GM19372 (cell line): ENCODE results near the gene SYNE2.
"Not testable (repeated sequence)": the region's sequence is repeated elsewhere in the genome, so short reads cannot be mapped to it uniquely, and the experiment has no call there.

Experiments
- ATAC-seq: cut with Tn5 transposase; IDR thresholded peaks from one replicate; pipeline ENCODE4 v1.9.1; 2021; ENCODE audit warnings: mild to moderate bottlenecking, low read depth, moderate library complexity; ENCODE audit not compliant: unreplicated experiment

Gene SYNE2

DNA sequence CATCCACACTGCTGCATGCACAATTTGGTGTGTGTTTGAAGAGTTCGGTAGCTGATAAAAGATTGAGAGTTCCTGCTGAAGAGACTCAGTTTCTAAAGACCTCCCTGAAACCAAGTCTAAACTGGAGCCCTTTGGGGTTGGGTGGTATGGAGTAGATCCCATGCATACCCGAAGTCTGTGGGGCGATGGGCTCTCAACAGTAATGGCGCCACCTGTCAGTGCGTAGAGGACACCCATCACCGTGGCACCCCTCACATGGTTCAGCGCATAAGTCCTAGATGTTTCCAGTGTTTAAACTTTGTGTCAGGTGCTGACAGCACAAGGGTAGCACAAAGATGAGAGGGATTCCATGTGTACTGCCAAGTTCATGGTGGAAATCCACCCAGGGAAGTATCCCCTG, 355.5 kb downstream of the SYNE2 start:
- ATAC-seq, result no peak

DNA sequence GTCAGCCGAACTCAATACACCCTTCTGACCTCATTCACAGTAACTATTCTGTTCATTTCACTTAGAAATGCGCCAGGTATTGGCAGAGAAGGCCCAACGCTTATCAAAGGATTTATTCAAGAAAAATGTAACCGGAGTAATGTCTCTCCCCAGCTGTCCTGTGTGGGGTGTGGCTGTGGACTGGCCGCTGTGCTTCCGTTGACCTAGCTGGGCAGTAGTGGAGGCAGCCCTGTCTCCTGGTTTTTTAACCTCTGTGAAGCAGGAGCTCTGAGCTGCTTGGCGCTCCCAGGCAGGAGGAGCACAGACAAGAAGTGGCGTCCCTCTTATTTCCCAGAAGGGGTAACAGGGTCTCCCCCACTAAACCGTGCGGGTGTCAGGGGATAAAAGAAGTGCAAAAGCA, 356.2 kb downstream of the SYNE2 start:
- no peak for ATAC-seq

DNA sequence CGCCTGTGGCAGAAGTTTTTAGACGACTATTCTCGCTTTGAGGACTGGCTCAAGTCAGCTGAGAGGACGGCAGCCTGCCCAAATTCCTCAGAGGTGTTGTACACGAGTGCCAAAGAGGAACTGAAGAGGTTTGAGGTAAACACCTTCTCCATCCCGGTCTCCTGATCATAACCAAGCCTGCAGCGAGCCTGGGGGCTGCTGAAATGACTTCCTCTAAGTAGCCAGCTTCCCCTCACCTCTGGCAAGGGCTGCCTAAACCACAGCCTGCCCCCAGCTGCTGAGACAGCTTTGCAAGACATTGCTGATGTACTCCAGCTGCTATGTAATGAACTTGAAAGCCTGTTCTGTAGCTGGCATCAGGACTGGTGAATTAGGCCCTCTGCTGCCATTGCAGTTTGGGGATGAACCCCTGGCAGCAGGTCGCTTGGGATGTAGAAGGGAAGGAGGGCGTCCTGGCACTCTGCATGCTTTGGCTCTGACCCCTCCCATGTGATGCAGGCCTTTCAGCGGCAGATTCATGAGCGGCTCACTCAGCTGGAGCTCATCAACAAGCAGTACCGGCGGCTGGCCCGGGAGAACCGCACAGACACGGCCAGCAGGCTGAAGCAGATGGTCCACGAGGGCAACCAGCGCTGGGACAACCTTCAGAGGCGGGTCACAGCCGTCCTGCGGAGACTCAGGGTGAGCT, 356.8 kb downstream of the SYNE2 start:
- ATAC-seq, result no peak

DNA sequence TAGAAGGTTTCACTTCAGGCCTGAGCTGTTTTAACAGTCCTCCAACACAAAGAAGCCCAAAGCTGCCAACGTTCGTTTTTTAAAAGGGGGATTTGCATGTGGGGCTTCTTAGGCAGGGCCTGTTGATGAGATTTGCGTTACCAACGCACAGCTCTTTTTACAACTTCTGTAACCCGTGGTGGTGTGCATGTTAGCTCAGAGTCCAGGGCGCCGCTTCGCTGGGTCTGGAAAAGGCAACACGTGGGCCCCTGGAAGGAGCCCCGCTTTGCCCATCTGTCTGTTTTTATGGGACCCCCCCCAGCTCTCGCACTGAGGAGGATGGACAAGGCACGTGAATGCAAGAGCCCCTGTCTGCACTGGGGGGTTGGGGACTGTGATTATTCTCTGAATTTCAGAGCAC, 357.4 kb downstream of the SYNE2 start:
- ATAC-seq, result no peak

DNA sequence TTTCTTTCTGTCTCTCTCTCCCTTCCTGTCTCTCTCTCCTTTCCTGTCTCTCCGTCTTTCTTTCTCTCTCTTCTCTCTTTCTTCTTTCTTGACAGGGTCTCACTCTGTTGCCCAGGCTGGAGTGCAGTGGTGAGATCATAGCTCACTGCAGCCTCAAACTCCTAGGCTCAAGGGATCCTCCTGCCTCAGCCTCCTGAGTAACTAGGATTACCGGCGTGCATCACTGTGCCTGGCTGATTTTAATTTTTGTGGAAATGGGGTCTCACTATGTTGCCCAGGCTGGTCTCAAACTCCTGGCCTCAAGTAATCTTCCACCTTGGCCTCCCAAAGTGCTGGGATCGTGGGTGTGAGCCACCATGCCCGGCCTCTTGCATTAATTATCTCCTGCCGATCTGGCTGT, 358.1 kb downstream of the SYNE2 start:
- ATAC-seq, result not testable (repeated sequence)

DNA sequence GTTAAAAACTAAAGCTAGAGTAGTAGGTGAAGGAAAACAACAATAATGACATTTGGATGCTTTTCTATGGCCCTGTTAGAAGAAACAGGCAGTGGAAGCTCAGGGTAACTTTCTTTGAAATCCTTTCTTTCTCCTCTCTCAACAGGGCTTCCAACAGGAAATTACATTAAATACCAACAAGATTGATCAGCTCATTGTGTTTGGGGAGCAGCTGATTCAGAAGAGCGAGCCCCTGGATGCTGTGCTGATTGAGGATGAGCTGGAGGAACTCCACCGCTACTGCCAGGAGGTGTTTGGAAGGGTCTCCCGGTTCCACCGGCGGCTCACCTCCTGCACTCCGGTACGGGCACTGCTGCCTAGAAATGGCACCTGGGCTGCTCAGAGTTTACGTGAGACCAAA, 359.9 kb downstream of the SYNE2 start:
- ATAC-seq, result no peak

DNA sequence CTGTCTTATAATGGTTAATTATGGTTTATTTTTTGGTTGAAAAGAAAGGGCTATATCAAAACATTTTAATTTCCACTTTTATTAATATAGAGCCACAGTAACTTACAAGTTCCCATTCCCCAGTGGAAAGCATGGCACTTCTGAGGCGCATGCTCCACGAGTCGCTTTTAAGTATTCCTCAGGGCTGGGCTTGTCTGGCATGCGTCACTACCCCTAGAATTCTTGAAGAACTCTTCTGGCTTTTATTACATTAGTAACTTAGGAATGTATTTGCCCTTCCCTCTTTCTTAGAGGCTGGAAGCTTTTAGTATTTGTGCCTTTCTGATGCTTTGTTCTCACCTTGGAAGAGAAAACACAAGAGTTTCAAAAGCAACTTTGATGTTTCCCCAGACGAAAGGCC, 360.3 kb downstream of the SYNE2 start:
- no peak for ATAC-seq

DNA sequence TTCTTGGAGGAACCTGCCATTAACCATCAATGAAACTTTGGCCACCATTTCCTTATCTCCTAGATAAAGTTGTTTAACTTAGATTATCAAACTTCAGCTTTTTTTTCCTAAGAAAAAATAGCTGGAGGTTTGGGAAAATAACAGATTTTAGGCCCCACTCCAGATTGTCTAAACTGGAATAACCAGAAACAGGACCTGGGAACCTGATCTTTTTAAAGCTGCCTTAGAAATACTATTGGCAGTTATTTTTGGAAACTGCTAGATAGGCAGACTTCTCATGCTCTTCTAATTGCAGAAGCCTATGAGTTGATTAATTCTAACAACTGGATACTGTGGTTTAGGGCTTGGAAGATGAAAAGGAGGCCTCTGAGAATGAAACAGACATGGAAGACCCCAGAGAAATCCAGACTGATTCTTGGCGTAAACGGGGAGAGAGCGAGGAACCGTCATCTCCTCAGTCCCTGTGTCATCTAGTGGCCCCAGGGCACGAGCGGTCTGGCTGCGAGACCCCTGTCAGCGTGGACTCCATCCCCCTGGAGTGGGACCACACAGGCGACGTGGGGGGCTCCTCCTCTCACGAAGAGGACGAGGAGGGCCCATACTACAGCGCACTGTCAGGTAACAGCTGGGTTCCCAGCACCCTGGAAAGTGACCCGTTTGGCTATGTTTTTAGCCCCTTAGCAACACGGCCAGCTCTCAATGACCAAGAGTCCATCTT, 361.2 kb downstream of the SYNE2 start:
- no peak for ATAC-seq

DNA sequence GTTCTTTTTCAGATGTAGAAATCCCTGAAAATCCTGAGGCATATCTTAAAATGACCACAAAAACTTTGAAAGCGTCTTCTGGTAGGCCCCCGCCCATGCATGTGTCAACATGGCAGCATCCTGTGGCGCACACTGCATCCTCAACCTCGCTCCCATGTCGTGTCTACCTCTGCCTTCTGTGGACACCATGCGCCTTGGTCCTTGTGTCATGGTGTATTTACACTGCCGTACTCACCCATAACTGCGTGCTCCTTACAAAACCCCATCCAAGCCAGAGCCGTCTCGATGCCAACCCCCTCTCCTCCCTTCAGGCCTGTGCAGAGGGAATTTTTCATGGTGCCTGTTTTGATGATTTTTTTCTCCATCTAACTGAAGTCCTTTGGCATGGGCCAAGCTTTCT, 362.5 kb downstream of the SYNE2 start:
- ATAC-seq, result no peak

DNA sequence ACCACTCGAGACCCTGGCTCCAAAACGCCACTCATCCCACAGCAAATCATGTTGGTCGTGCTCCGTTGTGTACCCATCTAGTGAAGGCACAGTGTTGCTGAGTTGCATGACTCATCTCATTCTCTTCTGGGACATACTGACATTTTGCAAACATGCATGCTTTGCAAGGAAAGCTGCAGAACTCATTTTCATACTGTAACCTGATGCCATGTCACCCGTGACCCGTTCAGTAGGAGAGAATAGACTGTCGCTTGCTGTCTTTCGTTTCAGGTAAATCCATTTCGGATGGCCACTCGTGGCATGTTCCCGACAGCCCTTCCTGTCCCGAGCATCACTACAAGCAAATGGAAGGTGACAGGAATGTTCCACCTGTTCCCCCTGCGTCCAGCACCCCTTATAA, 363.2 kb downstream of the SYNE2 start:
- ATAC-seq, result no peak

DNA sequence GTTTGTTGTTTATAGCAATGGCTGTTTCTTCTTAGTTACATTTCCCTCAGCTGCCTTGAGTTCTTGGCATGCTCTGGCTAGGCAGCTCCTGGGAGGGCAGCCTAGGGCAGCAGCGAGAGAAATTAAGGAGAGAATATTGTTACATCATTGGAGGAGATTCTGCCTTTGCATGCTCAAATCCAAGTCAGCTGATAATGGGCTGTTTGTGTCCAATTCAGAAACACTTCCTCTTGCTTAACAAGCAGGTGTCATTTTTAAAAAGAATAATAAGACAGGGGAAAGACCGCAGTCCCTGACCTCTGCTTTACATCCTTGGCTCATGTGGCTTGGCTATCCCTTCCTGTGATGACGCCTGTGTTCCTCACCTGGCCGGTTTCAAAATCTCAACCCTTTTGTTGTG, 364.5 kb downstream of the SYNE2 start:
- no peak for ATAC-seq

DNA sequence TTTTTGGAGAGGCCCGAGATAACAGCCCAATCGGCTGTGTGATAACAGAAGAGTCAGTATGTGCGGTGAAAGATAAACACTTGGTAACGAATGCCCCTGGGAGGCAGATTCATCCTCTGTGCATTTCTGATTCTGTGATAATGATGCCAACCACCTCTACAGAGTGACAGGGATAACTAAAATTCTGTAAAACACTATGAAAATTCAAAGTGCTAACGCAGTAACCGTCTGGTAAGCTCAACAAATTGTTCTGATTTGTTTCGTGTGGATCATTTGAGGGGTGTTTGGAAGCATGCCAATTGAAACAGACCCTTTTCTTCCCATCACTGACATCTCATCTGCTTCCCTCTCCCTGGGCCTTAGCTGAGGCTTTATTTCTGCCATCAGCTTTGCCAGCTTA, 365.0 kb downstream of the SYNE2 start:
- ATAC-seq, result no peak

DNA sequence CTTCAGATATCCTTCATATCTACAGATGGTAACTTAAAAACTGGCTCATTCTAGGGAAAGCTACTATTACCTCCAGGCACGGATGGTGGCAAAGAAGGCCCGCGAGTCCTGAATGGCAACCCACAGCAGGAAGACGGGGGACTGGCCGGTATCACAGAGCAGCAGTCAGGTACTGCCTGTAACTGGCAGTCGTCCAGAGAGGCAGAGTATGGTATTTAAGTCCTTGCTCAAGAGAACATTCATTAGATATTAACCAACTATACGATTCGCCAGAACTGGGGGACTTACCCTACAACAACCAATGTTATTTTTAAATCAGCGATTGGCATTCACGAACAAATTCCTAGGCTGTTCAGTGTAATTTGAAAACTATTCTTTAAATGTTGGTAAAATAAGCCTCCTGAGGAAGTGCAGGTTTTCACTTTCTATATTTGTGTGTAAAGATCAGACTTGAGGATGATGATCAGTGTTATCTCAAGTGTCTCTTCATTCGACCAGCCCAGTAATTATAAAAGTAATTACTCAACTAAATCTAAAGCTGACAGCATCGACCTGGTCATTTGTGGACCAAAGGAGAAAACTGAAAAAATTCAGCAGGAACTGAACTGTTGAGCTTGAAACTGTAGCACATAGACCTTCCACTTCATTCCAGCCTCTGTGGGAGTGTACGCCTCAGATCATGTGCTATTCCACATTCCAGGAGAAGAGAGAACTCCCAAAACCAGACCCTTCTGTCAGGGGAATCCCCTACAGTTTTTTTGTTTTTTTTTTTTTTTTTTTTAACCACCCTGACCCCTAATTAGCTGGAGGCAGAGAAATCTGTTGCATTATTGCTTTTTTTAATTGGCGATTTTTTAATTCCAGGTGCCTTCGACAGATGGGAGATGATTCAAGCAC, 365.8 kb downstream of the SYNE2 start:
- peak; percentile 49 for ATAC-seq

DNA sequence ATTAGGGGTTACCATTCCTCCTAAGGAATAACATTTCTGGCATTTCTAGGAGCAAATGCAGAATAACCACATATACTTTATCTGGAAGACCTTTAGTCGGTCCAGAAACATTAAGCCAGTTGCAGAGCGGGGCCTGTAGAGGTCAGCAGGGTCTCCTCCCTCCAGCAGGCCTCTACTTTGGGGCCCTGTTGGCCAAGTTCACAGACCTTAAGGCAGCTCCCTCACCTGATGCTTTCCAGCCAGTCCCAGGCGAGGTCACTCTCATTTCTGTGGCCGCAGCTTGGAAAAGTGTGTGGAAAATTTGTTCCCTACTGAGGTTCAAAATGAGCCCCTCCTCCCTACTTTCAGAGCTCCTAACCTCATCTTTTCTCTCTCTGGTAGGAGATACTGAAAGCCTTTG, 367.3 kb downstream of the SYNE2 start:
- no peak for ATAC-seq

DNA sequence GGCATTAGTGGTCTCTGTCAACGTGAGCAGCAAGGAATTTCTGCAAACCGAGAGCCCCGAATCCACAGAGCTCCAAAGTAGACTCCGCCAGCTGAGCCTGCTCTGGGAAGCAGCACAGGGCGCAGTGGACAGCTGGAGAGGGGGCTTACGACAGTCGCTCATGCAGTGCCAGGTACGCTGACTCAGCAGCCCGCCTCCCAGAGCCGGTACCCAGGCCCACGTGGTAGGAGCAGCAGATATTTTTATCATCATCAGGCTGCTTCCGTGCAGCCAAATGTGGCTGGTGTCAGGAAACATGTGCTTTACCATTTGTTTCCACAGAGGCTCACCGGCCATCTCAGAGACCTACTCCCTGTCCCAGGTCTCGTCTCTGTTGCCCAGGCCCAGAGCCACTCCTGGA, 367.7 kb downstream of the SYNE2 start:
- no peak for ATAC-seq

DNA sequence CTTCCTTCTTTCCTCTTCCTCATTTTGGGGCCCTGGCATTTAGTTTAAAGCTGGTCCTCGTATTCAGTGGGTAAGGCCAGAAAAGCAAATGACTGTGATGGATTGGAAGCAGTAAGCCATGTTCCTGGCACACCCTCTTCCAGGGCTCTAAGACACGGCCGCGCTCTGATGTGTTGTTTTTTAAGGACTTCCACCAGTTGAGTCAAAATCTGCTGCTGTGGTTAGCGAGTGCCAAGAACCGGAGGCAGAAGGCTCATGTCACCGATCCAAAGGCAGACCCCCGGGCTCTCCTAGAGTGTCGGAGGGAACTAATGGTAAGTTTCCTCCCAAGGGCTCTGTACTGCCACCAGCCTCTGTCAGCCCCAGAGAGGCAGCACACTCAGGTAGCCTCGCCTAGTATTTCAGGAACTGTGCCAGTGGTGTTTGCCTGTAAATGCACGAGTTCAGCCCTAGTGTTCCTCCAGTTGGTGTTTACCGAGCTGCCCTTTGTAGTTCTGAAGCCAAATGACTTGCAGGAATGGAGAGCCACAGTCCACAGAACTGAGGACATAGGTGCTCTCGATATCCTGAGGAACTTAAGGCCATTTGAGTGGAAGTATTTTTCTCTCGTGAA, 368.7 kb downstream of the SYNE2 start:
- ATAC-seq, result no peak

DNA sequence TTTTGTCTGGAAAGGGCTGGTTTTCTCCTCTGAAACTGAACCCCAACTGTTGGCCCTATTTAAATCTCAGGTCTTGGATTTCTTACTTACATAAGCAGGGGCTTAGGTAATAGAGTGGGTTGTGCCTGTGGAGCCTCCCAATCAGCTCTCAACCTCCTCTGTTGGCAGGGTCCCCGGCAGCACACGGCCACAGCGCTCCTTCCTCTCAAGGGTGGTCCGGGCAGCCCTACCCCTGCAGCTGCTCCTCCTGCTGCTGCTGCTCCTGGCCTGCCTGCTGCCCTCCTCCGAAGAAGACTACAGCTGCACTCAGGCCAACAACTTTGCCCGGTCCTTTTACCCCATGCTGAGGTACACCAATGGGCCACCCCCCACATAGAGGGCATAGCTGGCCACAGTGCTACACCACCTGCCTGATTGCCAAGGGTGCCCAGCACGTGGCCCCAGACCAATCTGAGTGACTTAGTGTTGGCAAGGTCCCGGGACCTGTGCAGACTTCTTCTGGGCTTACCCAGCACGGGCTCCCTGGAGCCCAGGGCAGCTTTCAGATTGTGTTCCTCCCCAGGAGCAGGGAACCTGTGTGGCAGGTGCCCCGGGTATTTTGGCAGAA, 372.4 kb downstream of the SYNE2 start:
- ATAC-seq, result no peak

DNA sequence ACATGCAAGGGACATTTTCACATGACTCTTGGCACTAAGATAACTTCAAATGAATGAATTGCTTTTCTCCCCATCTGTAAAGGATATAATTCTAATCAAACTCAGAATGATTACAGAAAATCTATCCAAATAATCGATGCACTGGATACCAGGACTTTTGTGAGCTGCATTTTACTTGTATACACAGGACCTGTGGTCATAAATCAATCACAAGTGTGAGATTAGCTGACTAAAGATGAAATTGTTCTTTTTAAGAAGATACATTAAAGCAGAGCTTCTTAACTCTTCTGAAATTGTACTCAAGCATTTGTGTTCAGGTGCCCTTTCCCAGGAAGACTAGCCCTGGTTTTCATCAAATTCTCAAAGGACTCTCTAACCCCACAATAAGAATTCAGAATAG, 375.1 kb downstream of the SYNE2 start:
- no peak for ATAC-seq

DNA sequence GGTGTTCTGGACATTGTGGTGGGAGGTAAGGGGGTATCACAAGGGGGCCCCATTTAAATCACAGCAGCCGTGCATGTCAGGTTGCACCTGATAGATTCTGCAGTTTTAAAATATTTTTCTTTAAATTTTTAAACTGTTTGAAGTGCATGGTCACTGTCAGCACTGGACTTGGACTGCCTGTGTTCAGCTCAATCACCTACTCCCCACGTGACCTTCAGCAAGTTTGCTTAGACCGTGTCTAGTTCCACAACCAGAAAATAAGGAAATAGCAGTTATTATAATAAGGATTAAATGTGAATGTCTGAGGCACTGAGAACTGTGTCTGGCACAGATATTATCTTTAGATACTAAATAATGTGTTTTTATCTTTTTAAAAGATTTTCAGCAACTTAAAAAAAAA, 376.7 kb downstream of the SYNE2 start:
- no peak for ATAC-seq

DNA sequence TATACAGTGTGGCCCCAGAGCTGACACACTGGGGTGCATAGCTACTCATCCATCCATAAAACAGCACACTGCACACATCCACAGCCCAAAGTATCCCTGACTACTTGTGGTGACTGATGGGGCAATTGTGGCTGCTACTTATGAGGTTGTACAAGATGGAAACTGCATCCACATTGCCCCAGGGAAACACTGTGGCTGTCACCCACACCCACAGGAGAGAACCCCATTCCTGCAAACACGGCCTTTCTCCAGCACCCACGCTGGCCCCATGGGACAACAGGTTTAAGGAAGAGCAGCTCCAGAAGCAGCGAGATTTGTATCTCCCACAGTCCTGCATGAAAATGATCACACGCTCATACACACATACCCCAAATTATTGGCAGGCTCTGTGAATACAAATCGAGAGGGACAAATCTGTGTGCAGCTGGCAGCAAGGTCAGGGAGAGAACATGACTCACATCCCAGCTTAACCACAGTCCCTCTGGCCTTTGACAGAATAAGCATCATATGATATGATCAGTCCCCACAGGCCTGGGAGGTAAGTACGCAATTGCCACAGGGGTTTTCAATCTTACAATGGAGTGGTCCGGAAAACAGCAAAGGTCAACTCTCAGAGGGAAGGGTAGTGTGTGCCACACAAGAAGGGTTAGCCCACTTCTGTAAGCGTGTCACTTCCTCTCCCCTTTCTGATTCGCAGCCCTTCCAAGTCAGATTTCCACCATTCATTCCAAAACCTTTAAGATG, 379.5 kb downstream of the SYNE2 start:
- no peak for ATAC-seq
